HG03442 (cell line): ENCODE measurements around the gene LCT.
"Not testable (repeated sequence)": the region's sequence is repeated elsewhere in the genome, so short reads cannot be mapped to it uniquely, and the experiment has no call there.

Source experiments
- ATAC-seq: cut with Tn5 transposase; IDR thresholded peaks from one replicate; pipeline ENCODE4 v1.9.1; 2021; ENCODE audit warnings: mild to moderate bottlenecking, moderate library complexity; ENCODE audit not compliant: unreplicated experiment

Gene LCT

DNA sequence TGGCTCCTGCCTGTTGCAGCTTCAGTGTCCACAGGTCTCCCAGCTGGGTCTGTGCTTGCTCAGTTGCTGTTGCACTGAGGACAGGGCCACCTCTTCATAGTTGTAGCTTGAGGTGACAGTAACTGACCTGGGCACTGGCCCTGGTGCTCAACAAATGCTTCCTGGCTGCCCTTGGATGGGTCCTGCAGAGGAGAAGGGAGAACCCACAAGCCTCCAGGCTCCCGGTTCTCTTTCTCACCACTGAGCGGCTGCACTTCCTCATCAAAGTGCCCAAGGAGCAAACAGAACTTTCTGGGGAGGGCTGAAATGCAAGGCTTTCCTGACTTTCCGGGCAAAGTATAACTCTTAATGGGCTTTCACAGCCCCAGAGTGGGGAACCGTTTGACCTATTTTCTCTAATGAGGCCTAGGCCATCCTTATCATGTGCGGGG is 38.7 kb downstream of the LCT start:
- ATAC-seq: no peak

DNA sequence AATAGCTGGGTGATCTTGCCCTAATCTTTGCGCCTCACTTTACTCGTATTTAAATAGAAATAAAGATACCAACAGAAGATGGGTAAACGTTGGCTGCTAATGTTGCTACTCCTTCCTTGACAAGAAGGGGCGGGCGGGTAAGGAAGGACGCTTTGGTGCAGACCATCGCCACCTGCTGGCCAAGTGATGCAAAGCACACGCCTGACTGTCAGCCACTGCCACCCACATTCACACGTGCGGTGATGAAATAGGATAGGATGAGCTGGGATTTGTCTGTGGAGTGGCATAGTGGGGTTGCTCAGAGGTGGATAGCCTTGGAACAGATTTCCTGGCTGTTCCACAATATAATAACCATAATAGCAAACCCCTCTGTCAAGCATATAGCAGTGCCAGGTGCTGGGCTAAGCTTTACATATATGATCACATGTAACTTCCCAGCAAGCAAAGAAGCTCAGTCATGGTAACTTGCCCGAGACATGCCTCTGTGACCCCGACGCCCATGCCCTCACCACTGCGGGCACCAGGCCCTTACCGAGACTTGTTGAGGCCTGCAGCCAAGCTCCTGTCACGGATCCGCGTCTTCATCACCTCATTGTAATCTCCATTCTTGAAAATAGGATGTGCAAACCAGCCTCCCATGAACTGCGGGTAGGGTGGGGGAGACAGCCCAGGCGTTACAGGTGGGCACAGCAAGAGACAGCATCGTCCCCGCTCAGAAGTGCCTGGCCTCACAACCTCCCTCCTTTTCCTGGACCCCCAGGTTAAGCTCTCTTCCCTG is 39.3 kb downstream of the LCT start:
- ATAC-seq: peak; percentile 65

DNA sequence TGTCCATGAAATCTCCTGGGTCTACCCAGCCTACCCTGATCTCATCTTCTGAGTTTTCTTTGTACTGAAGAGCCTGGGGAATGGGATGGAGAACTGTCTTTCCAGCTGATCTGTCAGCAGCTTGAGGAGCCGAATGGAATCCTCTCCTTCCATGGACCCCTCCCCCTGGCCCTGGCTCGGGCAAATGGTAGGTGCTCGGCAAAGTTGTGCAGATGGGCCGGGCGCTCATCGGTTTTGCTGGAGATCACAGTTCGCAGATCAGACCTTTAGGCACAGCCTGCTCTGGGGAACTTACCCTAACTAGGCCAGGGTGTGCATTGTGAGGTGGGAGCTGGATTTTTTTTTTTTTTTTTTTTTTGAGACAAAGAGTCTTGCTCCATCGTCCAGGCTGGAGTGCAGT is 40.4 kb downstream of the LCT start:
- ATAC-seq: no peak

DNA sequence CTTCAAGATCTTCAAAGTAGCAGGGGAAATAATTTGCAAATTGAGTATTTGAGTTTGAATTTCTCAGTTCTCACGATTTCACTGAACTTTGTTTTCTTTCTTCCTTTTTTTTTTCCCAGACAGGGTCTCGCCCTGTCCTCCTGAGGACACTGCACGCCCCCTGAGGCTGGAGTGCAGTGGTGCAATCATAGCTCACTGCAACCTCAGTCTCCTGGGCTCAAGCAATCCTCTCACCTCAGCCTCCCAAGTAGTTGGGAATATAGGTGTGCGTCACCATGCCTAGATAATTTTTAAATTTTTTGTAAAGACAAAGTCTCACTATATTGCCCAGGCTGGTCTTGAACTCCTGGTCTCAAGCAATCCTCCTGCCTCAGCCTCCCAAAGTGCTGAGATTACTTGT is 41.3 kb downstream of the LCT start:
- ATAC-seq: not testable (repeated sequence)

DNA sequence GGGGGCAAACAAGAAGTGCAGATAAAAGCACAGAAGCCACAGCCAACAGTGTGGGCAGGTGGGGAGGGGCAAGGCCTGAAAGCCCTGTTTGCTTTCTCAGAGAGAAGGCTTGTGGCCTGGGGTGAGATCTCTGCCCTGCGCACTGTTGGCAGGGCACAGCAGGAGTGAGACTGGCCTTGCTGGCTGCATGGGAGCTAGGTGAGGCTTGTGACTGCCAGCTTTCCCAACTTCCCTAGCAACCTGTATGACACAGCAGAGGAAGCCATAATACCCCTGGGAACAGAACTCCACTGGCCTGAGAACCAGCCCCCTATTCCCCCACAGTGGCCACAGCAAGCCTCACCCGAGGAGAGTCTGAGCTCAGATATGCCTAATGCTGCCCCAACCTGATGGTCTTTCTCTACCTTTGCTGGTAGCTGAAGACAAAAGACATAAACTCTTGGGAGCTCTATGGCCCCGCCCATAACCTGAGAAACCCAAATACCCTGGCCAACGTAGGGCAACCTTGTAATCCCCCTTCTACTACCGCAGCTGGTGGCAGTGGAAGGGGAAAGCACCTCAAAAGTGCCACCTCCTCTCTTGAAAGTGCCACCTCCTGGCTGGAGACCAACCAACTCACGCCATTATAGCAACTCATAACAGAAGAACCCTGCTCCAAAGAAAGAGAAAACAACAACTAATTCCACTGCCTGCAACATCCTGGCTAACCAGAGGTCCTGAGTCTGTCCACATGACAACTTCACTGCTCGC is 44.4 kb downstream of the LCT start:
- peak; percentile 29 for ATAC-seq

DNA sequence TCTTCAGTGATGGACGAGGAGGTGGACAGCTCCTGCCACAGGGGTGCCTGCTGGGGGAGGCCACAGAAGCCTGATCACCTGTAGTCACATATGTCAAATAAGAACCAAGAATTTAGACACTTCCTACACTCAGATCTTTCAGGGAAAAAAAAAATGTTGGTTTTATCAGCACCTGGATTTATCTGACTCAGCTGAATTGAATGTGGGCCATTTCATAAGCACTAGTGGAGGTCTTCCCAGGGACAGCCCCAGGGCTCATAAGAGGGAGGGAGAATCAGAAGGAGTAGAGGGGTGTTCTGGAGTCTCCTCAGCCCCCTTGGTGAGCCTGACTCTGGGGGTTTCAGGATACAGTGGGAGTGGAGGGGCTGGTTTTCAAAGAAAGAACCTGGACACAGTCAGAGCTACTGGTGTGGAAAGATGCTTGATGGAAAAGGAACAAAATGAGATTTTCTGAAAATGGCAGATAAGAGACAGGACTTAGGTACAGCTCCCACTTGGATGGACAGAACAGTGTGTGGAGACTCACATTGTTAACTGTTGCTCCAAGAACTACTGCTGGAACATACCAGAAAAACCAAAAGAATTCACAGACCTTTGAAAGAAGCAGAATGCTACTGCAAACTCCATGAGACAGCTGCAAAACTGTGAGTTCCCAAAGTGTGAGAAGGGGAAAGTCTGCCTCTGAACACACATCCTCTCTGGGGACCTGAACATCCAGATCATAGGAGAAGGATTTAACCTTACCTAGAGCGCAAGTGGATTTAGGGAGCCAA is 45.4 kb downstream of the LCT start:
- ATAC-seq: no peak

DNA sequence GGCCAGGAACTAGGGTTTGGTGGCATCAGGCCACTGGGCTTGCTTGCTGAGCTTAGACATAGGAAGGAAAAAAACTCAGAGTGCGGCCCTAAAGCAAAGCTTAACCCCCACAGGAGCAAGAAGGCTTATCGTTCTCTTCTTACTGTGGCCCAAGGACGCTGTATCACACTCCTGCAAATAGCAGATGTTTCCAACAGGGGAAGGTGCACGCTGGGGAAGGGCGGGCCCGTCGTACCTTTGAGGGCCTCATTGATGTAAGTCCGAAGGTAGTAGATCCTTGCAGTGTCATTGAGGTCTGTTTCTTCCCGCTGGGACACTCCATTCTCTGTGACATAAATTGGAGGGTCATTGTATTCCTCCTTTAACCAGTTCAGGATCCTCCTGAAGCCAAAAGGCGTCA is 46.6 kb downstream of the LCT start:
- ATAC-seq: no peak

DNA sequence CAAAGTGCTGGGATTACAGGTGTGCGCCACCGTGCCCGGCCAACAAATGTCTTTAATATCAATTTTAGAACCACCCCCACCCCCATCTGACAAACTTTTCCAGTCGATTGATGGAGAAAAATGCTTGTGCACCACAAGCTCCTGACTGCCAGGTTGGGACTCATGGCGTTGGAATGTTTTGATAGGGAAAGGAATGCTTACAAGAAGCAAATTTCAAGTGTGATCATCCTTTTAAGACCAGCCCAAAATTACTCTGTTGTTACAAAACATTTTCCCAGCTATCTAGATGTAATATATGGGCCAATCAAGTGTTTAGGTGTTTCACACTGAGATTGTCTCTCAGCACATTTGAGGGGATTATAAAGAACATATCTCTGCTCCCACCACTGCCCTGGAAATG is 50.2 kb downstream of the LCT start:
- no peak for ATAC-seq

DNA sequence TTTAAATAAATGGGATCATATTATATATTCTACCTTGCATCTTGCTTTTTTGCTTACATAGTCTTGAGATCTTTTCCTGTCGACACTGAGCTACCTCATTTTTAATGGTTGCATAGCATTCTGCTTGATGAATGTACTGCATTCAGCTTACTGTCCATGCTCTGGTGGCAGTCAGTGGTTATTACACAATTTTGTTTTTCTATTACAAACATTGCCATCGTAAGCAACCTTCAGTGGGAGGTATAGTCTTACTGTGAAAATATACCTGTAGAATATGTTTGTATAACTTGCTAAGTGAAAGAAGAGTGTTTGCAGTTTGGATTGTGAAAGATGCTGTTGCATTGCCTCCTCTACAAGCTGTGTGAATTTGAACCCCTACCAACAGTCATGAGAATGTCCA is 52.0 kb downstream of the LCT start:
- no peak for ATAC-seq

DNA sequence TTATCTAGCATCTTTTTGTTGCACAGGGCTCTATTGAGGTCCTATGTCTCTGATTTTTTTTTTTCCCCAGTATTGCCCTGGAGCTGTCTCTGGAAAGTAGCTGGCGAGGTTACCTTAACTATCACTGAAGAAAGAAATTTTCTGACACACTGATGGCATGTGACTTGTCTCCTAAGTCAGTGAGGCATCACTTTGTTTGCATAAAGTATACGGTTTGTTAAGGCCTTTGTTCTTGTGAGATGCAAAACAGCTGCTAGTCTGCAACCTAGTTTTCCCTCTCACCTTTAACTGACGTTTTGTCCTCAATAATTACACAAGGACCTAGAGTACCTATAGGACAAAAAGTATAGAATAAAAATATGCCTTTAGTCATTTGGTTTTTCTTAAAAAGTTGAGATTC is 53.5 kb downstream of the LCT start:
- ATAC-seq: no peak

DNA sequence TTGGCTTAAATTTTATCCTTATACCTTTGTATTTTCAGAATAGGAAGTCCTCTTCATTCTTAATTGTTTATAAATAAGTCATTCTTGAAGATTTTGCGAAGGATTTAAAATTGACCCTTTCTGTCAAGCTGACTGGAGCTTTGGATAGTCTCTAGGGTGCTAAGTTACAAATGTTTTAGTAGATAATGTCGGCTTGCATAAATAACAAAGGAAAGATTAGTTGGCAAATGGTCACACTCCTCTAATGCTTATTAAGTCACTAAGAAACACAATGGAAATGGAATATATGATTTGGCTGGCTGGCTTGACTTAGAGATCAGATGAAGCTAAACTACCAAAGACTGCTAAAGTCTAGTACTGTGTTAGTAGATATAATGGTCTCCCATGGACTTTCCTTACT is 54.8 kb downstream of the LCT start:
- no peak for ATAC-seq

DNA sequence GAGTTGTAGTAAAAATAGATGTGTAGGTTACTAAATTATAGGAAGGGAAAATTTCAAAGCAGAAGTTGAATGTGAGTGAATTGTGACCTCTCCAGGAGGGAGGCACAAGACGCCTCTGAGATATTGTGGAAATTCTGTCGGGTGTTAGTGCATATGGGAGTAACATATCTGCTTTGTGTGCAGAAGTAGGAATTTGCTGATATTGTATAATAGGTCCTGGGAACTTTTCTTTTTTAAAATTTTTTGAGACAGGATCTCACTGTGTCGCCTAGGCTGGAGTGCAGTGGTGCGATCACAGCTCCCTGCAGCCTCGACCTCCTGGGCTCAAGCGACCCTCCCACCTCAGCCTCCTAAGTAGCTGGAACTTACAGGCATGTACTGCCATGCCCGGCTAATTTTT is 60.6 kb downstream of the LCT start:
- ATAC-seq: no peak

DNA sequence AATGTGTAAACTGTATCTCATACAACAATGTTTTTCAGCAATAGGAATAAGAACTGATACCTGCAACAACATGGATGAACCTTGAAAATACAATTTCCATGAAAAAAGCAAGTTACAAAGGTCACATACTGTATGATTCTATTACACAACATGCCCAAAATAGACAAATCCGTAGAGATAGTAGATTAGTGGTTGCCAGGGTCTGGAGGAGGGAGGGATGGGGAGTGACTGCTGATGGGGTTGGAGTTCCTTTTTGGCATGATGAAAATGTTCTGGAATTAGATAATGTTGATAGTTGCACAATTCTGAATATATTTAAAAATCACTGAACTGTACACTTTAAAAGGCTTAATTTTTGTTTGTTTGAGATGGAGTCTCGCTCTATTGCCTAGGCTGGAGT is 61.6 kb downstream of the LCT start:
- ATAC-seq: no peak

DNA sequence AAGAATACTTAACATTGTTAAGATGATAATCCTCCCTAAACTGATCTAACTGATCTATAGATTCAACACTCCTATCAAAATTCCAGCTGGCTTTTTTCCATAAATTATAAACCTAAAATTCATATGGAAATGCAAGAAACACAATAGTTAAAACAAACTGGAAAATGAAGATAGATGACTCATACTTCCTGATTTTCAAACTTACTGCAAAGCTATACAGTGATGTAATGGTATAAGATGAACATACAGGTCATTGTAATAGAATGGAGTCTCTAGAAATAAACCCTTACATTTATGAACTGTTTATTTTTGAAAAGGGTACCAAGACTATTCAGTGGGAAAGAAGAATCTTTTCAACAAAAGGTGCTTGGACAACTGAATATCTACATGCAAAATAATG is 63.1 kb downstream of the LCT start:
- no peak for ATAC-seq

DNA sequence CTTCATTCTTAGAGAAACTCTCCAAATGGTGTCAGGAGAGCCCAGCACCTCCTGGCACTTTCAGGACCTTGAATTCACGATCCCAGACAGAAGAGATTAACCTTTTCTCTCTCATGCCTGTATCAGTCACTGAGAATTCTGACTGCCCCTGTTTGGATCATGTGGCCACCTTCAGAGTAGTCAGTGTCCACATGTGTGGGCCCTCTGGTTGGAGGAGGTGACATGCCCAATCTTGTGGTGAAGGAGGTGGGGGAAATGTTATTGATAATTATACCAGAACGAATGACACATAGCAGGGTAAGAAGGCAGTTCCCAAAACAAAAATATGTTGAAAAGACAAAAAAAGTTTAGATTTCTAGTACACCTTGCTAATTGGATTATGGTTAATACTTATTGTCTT is 63.7 kb downstream of the LCT start:
- no peak for ATAC-seq

DNA sequence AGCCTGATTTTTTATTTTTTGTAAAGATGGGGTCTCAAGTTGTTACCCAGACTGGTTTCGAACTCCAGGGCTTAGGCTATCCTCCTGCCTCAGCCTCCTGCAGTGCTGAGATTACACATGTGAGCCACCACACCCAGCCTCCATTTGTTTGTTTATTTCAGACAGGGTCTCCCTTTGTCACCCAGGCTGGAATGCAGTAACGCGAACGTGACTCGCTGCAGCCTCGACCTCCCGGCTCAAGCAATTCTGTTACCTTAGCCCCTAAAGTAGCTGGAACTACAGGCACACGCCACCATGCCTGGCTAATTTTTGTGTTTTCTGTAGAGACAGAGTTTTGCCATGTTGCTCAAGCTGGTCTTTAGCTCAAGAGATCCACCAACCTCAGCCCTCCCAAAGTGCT is 68.1 kb downstream of the LCT start:
- ATAC-seq: no peak

DNA sequence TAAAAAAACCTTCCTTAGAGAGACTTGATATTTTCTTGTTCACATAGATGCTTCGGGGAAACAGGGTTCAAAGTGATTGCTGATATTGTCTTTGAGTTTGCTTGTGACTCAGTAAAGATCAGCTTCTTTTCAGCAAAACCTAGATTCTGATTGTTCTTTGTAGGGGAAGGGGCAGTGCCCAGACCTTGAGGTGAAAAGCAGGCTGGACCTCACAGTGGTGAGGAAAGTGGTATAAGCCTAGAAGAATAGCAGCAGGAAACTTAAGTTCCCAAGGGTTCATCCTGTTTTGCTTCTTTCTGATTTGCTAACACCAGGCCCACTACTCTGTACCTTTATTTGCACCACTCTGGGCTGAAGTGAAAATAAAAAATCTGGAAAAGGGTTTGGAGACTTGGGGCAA is 74.5 kb downstream of the LCT start:
- no peak for ATAC-seq

DNA sequence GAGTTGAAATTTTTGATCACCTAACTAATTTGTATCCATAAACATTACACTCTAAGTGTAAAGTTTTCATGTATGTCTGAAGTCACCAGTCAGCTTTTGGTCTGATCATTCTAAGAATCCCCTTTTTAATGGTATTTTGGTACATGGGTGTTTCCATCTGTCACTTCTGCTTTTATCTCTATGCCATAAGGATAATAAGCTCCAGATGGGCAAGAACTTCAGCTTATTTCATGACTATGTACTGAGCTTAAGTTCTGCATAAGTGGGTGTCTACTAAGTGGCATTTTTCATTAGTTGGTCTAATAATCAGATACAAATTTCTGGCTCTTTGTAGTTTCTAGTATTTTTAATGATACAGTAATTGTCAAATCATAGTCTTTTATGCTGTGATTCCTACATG is 75.0 kb downstream of the LCT start:
- ATAC-seq: no peak

DNA sequence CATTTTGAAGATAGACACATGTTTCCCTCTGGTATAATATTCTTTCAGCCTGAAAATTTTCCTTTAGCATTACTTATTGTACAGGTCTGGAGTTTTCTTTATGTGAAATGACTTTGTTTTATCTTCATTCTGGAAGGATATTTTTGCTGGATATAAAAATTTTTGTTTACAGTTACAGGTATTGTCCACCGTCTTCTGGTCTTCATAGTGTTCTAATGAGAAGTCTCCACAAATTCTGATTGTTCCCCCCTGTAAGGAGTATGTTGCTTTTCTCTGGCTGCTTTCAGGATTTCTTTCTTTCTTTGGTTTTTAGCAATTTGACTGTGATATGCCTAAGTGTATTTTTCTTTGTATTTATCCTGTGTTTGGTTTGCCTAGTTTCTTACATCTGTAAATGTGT is 80.3 kb downstream of the LCT start:
- no peak for ATAC-seq

DNA sequence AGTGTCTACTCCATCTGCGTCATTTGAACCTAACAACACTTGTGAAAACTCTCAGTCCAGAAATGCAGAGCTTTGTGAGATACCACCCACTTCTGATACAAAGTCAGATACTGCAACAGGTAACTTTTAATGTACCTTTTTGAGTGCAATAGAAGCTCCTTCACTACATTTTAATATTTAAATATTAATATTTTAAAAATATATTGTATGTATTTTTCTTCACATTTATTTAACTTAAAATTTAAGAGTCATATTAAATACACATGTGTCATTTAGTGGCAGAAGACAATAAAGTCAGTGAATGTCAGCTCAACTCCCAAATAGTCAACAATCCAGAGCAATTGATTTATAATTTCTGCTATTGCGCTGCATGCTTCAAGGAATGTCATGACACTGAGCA is 81.4 kb downstream of the LCT start:
- no peak for ATAC-seq

DNA sequence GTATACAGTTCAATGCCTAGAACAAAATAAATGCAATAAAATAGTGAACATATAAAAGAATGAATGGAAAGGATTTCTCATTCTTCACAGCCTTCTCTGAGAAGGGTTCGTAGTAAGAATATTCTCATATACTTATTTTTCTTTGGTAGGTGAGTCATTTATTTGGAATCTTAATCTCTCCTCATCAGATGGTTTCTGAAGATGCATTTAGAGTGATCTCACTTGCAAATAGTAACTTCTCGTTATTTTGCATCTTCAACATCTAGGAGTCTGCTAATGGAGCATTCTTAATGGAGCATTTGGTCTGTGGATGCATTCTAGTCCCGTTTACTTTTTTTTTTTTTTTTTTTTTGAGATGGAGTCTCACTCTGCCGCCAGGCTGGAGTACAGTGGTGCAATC is 91.4 kb downstream of the LCT start:
- no peak for ATAC-seq

DNA sequence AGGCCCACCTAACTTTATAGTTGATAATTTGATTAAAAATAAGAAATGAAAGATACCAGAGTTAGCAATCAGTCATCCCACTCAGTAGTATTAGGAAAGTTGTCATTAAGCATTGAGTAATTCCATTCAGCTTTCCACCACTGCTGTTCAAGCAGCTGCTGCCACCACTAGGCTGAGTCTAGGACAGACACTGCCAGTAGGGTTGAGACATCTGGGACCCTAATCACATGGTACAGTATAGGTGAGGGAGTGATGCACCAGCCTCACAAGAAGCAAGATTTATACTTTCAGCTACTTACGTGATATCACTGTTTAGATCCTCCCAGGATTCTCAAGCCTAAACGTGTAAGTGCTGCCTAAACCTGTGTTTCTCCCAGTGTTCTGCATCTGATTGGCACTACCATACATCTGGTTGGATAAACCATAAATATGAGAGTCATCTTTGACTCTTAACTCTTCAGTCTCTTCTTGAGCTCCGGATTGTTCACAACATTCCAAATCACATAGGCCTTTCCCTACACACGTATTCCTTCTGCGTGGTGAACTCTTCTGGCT is 92.1 kb downstream of the LCT start:
- ATAC-seq: no peak
